ENCODE results near the gene NLN.

NLN gene

DNA sequence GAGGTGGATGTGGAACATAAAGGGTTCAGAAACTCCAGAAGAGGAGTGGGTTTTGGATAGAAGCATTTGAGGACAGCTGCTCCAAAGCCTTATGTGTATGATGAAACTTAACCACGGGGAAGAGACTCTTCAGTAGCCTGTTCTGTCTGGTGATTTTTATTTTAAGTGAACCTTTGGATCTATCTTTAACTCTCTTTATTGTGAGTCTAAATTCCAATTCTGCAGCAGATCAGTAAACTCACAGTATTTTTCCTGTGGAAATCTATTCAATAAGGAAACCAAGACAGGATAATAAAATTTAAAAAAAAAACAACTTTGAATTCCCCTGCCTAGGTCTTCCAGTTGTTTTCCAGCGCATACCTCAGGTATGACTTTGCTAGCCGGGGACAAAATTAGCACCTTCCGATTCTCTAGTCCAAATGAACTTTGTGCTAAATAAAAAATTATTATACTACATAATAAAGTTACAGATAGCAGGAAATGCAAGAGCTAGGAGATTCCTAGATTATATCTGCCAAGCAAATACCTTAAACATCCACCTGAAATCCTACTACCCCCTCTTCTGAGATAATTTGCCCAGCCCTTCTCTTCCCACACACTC is 101.9 kb downstream of the NLN start:
- no peak overlapping the region for H3K4me3 ChIP-seq (ENCODE audit: low read depth, low read length)
- no peak for DNase-seq (ENCODE audit: low read depth, low spot score)
- in situ Hi-C loops (cut with HindIII; ENCODE audit: low sequenced_read_pairs), result no loop called here
- TF ChIP-seq, protein P1, sequence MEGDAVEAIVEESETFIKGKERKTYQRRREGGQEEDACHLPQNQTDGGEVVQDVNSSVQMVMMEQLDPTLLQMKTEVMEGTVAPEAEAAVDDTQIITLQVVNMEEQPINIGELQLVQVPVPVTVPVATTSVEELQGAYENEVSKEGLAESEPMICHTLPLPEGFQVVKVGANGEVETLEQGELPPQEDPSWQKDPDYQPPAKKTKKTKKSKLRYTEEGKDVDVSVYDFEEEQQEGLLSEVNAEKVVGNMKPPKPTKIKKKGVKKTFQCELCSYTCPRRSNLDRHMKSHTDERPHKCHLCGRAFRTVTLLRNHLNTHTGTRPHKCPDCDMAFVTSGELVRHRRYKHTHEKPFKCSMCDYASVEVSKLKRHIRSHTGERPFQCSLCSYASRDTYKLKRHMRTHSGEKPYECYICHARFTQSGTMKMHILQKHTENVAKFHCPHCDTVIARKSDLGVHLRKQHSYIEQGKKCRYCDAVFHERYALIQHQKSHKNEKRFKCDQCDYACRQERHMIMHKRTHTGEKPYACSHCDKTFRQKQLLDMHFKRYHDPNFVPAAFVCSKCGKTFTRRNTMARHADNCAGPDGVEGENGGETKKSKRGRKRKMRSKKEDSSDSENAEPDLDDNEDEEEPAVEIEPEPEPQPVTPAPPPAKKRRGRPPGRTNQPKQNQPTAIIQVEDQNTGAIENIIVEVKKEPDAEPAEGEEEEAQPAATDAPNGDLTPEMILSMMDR (IDR thresholded peaks at IDR 0.05; ENCODE audit: low read depth, low read length), result no peak

DNA sequence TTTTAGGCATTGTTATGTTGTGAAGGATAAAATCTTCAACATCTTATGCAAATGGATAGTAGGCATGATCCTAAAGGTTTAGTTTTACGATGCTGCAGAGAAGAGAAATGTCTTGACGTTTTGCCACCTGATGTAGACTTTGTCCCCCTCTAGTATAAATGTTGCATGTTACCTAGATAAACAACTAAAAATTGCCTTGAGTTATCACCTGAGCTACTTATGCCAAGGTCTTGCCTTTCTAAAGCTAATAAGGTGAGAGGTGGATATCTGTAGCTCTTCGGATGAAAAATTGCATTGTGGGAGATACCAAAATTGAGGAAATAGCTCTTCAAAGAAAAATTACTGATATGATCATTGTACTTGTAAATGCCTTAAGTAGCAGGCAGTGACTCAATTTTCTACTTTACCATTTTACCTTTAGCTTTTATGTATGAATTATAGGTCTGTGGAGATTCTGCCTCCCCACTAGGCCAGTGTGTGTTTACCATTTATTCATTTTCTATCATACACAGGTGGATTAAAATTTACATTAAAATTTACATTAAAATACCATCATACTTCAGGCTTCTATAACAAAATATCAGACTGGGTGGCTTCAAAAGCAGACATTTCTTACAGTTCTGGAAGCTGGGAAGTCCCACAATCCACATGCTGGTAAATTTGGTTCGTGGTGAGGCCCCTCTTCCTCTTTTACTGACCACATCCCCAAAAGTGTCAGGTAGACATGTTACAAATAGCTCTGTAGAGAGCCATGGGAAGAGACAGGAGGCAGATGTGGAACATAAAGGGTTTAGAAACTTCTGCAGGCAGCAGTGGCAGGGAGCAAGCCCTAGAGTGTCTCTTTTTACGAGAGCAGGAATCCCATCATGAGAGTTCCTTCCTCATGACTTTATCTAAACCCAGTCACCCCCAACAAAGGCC is 103.7 kb downstream of the NLN start:
- TF ChIP-seq, protein P1 (IDR thresholded peaks at IDR 0.05; ENCODE audit: low read depth, low read length), result no peak
- DNase-seq (ENCODE audit: low read depth, low spot score), result no peak
- H3K4me3 ChIP-seq (ENCODE audit: low read depth, low read length), result no peak overlapping the region
- in situ Hi-C loops (cut with HindIII; ENCODE audit: low sequenced_read_pairs), result no loop called here

DNA sequence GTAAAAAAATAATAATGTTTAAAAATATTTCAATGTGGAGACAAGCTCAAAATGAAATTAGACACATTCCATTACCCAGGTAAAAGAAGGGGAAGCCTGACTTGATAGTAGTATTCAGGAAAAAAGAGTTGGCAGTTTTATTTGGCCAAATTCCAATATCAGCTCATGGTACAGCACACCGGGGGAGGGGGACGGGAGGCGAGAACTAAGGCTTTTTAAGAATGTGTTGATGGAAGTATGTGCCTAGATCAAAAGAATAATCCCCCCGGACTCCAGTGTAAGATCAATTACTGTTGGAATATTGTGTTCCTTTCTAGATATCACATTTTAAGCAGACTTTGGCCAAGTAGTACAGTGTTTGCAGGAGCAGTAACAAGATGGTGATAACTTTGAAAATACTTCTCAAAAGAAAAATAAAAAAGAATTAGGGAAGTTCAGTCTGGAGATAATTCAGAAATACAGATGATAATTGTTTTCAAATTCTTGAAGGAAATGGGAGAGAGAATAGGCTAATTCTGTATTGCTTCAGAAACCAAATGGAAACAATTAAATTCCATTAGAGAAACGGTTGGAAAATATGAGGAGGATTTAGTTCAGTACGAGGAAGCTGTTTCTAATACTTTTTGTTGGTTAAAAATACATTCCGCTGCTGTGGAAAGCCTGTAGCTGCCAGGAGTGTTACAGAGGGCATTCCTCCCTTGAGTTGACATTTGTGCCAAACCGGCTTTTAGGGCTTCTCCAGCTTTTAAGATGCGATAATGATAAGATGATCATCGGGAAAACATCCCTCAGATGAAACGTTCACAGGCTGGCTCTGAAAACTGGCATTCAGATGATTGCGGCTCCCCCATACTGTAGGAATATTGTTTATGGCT is 106.3 kb downstream of the NLN start:
- in situ Hi-C loops (cut with HindIII; ENCODE audit: low sequenced_read_pairs), result no loop called here
- TF ChIP-seq, protein P1 (IDR thresholded peaks at IDR 0.05; ENCODE audit: low read depth, low read length), result no peak
- no peak overlapping the region for H3K4me3 ChIP-seq (ENCODE audit: low read depth, low read length)
- no peak for DNase-seq (ENCODE audit: low read depth, low spot score)

DNA sequence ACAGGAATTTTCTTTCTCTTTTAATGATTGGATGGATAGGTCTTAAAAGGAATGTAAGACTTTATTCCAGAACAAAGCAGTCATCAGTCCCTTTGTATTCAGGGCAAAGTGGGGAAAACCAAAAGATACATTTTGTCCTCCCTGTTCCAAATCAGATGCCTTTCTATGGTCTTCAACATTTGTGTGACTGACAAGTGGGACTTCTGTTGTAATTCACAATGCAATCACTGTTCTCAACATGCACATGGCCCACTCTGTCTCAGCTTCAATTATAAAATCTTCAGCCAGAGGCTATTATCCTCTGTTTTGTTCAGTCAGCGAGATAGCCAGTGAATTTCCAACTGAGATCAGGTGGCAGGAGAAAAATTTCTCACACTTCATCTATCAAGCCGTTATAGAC is 108.9 kb downstream of the NLN start:
- in situ Hi-C loops (cut with HindIII; ENCODE audit: low sequenced_read_pairs), result no loop called here
- TF ChIP-seq, protein P1 (IDR thresholded peaks at IDR 0.05; ENCODE audit: low read depth, low read length), result no peak
- H3K4me3 ChIP-seq (ENCODE audit: low read depth, low read length), result no peak overlapping the region
- no peak for DNase-seq (ENCODE audit: low read depth, low spot score)

DNA sequence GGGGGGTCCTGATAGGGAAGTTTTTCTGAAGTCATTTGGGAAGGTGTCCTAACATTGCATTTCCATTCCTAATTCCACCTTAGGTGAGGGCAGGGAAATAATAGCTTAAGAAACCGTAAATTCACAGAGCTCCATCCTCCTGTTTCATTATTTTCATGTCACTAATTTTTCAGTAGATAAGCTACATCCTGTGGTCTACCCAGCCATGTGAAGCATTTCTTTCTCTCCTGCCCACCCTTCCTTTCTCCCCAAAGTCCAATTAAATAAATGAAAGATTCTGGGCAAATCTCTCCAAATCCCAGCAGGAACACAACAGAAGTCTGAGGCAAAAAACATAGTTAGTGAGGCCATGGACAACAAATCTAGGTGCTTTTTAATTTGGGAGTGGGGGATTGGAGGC is 109.3 kb downstream of the NLN start:
- H3K4me3 ChIP-seq (ENCODE audit: low read depth, low read length), result no peak overlapping the region
- in situ Hi-C loops (cut with HindIII; ENCODE audit: low sequenced_read_pairs), result no loop called here
- TF ChIP-seq, protein P1 (IDR thresholded peaks at IDR 0.05; ENCODE audit: low read depth, low read length), result no peak
- DNase-seq (ENCODE audit: low read depth, low spot score), result no peak

DNA sequence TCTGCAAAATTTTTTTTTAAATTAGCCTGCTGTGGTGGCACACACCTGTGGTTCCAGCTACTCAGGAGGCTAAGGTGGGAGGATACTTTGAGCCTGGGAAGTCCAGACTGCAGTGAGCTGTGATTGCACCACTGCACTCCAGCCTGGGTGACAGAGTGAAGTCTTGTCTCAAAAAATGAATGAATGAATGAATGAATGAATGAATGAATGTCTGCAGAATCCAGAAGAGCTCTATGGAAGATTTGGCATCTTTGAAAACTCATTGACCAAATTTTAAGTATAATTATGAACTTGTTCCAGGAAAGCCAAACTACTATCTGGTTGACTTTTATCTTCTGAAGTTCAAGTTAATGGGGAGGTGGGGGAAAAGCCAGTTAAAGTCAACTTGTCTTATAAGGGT is 110.1 kb downstream of the NLN start:
- H3K4me3 ChIP-seq (ENCODE audit: low read depth, low read length), result no peak overlapping the region
- TF ChIP-seq, protein P1 (IDR thresholded peaks at IDR 0.05; ENCODE audit: low read depth, low read length), result no peak
- in situ Hi-C loops (cut with HindIII; ENCODE audit: low sequenced_read_pairs), result no loop called here
- no peak for DNase-seq (ENCODE audit: low read depth, low spot score)

Measured in astrocyte of the spinal cord (primary cell).